SK-N-MC (cell line): ENCODE results near the gene NKIRAS2.

Source experiments
- EZH2 ChIP-seq: fragments of 200-600 bp; sonication (generic); IDR thresholded peaks from one replicate; pipeline ENCODE4 v1.6.1; 2017; ENCODE audit warnings: antibody characterized with exemption
- FOXP2 ChIP-seq: optimal IDR thresholded peaks from 2 replicates; pipeline ENCODE3; 2011; ENCODE audit warnings: mild to moderate bottlenecking, moderate library complexity; ENCODE audit not compliant: insufficient read depth; ENCODE audit errors: extremely low read length, control extremely low read depth

DNA sequence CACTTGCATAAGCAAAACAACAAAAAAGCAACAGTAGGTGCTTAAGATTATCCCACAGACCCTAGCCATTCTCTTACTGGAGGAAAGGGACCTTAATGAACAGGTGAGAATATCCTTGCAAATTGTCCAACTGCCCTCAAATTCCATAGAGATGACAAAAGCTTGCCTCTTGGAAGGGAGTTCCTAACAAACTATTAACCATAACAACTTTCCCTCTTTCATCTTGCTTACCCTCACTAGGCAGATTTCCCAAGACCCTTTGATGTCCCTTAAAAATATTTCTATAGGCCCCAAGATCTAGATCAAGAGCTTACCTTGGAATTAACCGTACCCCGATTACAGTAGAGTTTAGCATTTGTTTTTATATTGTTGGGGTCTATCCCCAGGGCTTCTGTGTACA is 31.5 kb upstream of the NKIRAS2 start:
- TF ChIP-seq FOXP2 (no peak), EZH2 (no peak)
